CD14-positive monocyte (primary cell): ENCODE data around the gene CEND1. TPM values are rescaled to one million over a fixed set of nuclear protein-coding genes. Genes with fewer than 3 reads are reported as not detected.
A peak's percentile ranks its signal among the peaks of the same experiment; 100 is the strongest.

Experiments
- DNase-seq, 3 donors: peaks; one replicate each; pipeline ENCODE4 v3.0.0-alpha.2; 2011 to 2022
- H2AFZ ChIP-seq: 2 replicates; pipeline ENCODE4 v1.6.0; 2012; ENCODE audit warnings: mild to moderate bottlenecking, low read depth, low read length, inconsistent platforms; ENCODE audit not compliant: insufficient read depth, poor library complexity, severe bottlenecking
- H3K27ac ChIP-seq, 2 donors: 1 replicate in 1 of 2; 2 replicates in 1 of 2; pipeline ENCODE4 v1.5.1; 2012 to 2013; ENCODE audit warnings: low read length in 2 of 2, control low read depth in 1 of 2, inconsistent platforms in 1 of 2, low read depth in 1 of 2, mild to moderate bottlenecking in 1 of 2
- H3K27me3 ChIP-seq, 2 donors: one replicate each; pipeline versions ENCODE4 v1.6.0 to v1.6.1; 2011 to 2013; ENCODE audit warnings: low read length in 2 of 2; ENCODE audit not compliant: control insufficient read depth in 2 of 2, insufficient read depth in 2 of 2
- H3K36me3 ChIP-seq, 2 donors: replicated peaks in 1 of 2; 1 replicate in 1 of 2; 2 replicates in 1 of 2; pipeline versions ENCODE4 v1.5.1 to v1.6.1; 2012 to 2013; ENCODE audit warnings: low read length in 2 of 2, control low read depth in 1 of 2, inconsistent platforms in 1 of 2, mild to moderate bottlenecking in 1 of 2; ENCODE audit not compliant: insufficient read depth in 2 of 2, control insufficient read depth in 1 of 2
- H3K4me1 ChIP-seq, 2 donors: 1 replicate in 1 of 2; 2 replicates in 1 of 2; pipeline versions ENCODE4 v1.5.1 to v1.6.1; 2012 to 2013; ENCODE audit warnings: low read length in 2 of 2, control low read depth in 1 of 2, inconsistent platforms in 1 of 2, mild to moderate bottlenecking in 1 of 2, moderate library complexity in 1 of 2; ENCODE audit not compliant: insufficient read depth in 2 of 2, control insufficient read depth in 1 of 2
- H3K4me2 ChIP-seq: replicated peaks from 2 replicates; pipeline ENCODE3; 2012; ENCODE audit warnings: low read length, moderate library complexity, mild to moderate bottlenecking; ENCODE audit not compliant: poor library complexity, severe bottlenecking; ENCODE audit errors: extremely low read depth
- H3K4me3 ChIP-seq, 3 experiments: fragments of 200-600 bp in 1 of 3; sonication (generic) in 1 of 3; replicated peaks in 1 of 3; 1 replicate in 2 of 3; 2 replicates in 1 of 3; pipeline ENCODE4 v1.5.1; 2011 to 2013; ENCODE audit warnings: low read length in 3 of 3, mild to moderate bottlenecking in 3 of 3, control low read depth in 2 of 3, low read depth in 2 of 3, inconsistent platforms in 1 of 3, moderate library complexity in 1 of 3
- H3K79me2 ChIP-seq: 2 replicates; pipeline ENCODE4 v1.6.0; 2012; ENCODE audit warnings: mild to moderate bottlenecking, control low read depth, inconsistent platforms, low read length, moderate library complexity; ENCODE audit not compliant: insufficient read depth
- H3K9ac ChIP-seq: 2 replicates; pipeline ENCODE4 v1.6.0; 2017; ENCODE audit warnings: low read length, mild to moderate bottlenecking; ENCODE audit not compliant: insufficient read depth, poor library complexity, severe bottlenecking
- H3K9me3 ChIP-seq, 2 donors: replicated peaks in 1 of 2; 1 replicate in 1 of 2; 2 replicates in 1 of 2; pipeline versions ENCODE4 v1.5.1 to v1.6.1; 2012 to 2013; ENCODE audit warnings: low read length in 2 of 2, control low read depth in 1 of 2; ENCODE audit not compliant: control insufficient read depth in 1 of 2, insufficient read depth in 1 of 2
- H4K20me1 ChIP-seq: 2 replicates; pipeline ENCODE4 v1.6.0; 2012; ENCODE audit warnings: mild to moderate bottlenecking, low read length, control low read depth, moderate library complexity; ENCODE audit not compliant: insufficient read depth
- H3K27ac Mint-ChIP-seq, 7 donors: one replicate each; pipeline ENCODE4 v1.8.0; 2020; ENCODE audit warnings: mild to moderate bottlenecking in 7 of 7, mixed read lengths in 7 of 7, moderate library complexity in 6 of 7, inconsistent platforms in 2 of 7
- H3K27me3 Mint-ChIP-seq, 3 donors: one replicate each; pipeline ENCODE4 v1.8.0; 2021 to 2022; ENCODE audit warnings: low read depth in 3 of 3, mild to moderate bottlenecking in 3 of 3, mixed read lengths in 3 of 3, moderate library complexity in 3 of 3, inconsistent platforms in 1 of 3
- H3K36me3 Mint-ChIP-seq, 2 donors: one replicate each; pipeline ENCODE4 v1.8.0; 2020; ENCODE audit warnings: mixed read lengths in 2 of 2, inconsistent platforms in 1 of 2, mild to moderate bottlenecking in 1 of 2
- H3K4me1 Mint-ChIP-seq: one replicate; pipeline ENCODE4 v1.8.0; 2020; ENCODE audit warnings: mild to moderate bottlenecking, mixed read lengths
- H3K4me3 Mint-ChIP-seq, 2 donors: one replicate each; pipeline ENCODE4 v1.8.0; 2020; ENCODE audit warnings: mild to moderate bottlenecking in 2 of 2, mixed read lengths in 2 of 2, moderate library complexity in 1 of 2
- H3K9me3 Mint-ChIP-seq, 7 donors: one replicate each; pipeline ENCODE4 v1.8.0; 2020 to 2022; ENCODE audit warnings: mixed read lengths in 7 of 7, mild to moderate bottlenecking in 6 of 7, moderate library complexity in 6 of 7, inconsistent platforms in 2 of 7
- WGBS: methylation state at CpG from one replicate; pipeline ENCODE4 v1.1.5; 2013; ENCODE audit warnings: missing lambda C conversion rate; ENCODE audit not compliant: insufficient coverage; 5-methylcytosine and 5-hydroxymethylcytosine counted together
- intact Hi-C, 2 donors: fragments of 100-400 bp; cut with micrococcal nuclease; formaldehyde crosslinking; loops; one replicate each; pipeline versions ENCODE4 v1.15.0 to v1.15.1; 2023
- polyA plus RNA-seq, 3 donors: library from polyadenylated mRNA; depleted of rRNA in 1 of 3; unstranded in 2 of 3; stranded (reverse) in 1 of 3; fragments of 300-500 nt in 2 of 3; fragments of >200 nt in 1 of 3; fragmentation: Illumina TruSeq in 2 of 3; gene quantifications; 1 replicate in 2 of 3; 2 replicates in 1 of 3; pipeline ENCODE4 v1.2.3, GENCODE V29; 2012 to 2021
- TF ChIP-seq, protein P1 (sequence below): fragments of 200-600 bp; IDR thresholded peaks from one replicate; pipeline ENCODE4 v1.8.0; 2022; ENCODE audit warnings: antibody characterized with exemption, mild to moderate bottlenecking

Gene CEND1
- polyA plus RNA-seq, 3 donors, result not detected

DNA sequence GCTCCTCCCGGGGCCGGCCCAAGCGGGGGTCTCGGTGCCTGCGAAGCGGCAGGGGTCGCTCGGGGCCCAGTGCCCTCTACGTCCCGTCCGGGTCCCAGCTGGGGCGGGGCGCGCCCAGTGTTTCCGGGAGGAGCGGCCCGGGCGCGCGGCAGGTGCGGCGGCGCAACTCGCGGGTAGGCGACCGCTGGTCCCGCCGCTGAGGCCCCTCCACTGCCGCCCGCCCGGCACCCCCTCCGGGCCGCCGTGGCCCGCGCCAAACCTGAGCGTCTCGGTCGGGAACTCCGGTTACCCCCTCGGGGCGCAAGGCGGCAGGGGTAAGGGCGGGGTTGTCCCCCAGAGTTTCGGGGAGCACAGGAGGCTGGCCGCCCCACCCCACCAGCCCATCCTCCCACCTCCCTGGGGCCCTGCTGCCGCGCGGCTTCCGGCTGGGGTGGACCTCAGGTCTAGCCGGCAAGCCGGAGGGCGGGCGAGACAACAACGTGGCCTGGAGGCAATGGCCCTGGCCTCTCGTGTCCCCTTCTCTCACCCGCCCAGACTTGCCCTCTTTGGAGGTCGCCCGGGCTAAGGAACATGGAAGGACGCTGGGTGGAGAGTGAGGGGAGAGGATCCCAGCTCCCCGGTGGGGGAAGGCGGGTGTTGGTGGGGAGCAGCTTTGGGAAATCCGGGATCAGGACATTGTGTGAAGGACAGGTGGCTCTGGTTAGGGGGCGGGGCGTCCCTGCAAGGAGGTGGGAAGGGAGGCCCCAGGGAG, 37.4 kb upstream of the CEND1 start:
- peak overlapping the region; percentile 60 for H3K9ac ChIP-seq
- intact Hi-C loops, result no loop called here

DNA sequence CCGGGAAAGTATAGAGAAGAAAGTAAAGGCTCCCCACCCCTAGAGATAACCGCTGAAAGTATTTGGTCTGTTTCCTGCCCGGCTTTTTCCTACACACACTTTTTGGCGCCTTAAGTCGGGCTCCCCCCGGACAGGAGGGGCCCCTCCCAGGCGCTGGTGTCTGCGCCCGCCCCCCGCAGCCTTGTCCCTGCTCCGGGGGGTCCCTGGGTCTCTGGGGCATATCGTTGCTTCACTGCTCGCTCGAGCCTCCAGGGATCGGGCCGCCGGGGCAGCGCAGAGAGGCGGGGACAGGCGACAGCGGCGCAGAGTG, 36.9 kb upstream of the CEND1 start:
- Mint-ChIP-seq H3K36me3 (peaks cover 33 to 38% of the 10 kb centered on the region in 2 donors), H3K9me3 (peaks cover 0 to 14% (median 1%) of the 10 kb centered on the region in 7 donors), H3K27ac (peak overlapping the region in 1 of 7 donors; percentile 30), H3K27me3 (peaks cover 46 to 51% (median 51%) of the 10 kb centered on the region in 3 donors), H3K4me1 (peaks cover 64% of the 10 kb centered on the region), H3K4me3 (peak overlapping the region; percentile 69 to 73)
- H4K20me1 ChIP-seq, result peaks cover 58% of the 10 kb centered on the region
- no peaks in the 10 kb centered on the region for H3K9me3 ChIP-seq
- peak overlapping the region; percentile 84 for H3K4me2 ChIP-seq
- DNase-seq, result no peak
- peaks cover 26% of the 10 kb centered on the region for H3K79me2 ChIP-seq
- peaks cover 21 to 32% of the 10 kb centered on the region in 2 donors for H3K36me3 ChIP-seq
- H3K27me3 ChIP-seq, result peaks cover 10 to 48% of the 10 kb centered on the region in 2 donors
- peak overlapping the region; percentile 63 for H2AFZ ChIP-seq
- H3K4me1 ChIP-seq, result peaks cover 74 to 84% of the 10 kb centered on the region in 2 donors
- TF ChIP-seq, protein P1, sequence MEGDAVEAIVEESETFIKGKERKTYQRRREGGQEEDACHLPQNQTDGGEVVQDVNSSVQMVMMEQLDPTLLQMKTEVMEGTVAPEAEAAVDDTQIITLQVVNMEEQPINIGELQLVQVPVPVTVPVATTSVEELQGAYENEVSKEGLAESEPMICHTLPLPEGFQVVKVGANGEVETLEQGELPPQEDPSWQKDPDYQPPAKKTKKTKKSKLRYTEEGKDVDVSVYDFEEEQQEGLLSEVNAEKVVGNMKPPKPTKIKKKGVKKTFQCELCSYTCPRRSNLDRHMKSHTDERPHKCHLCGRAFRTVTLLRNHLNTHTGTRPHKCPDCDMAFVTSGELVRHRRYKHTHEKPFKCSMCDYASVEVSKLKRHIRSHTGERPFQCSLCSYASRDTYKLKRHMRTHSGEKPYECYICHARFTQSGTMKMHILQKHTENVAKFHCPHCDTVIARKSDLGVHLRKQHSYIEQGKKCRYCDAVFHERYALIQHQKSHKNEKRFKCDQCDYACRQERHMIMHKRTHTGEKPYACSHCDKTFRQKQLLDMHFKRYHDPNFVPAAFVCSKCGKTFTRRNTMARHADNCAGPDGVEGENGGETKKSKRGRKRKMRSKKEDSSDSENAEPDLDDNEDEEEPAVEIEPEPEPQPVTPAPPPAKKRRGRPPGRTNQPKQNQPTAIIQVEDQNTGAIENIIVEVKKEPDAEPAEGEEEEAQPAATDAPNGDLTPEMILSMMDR, result no peak
- intact Hi-C loops, result no loop called here
- peak overlapping the region; percentile 21 to 73 (median 27) for H3K4me3 ChIP-seq
- 0% methylated on average over 19 of the region's 22 CpGs for WGBS
- peak overlapping the region; percentile 60 for H3K9ac ChIP-seq
- no peak overlapping the region for H3K27ac ChIP-seq

More for the DNA sequence above, 37.4 kb upstream of the CEND1 start:
- Mint-ChIP-seq H3K4me3 (peak overlapping the region; percentile 81 to 89), H3K4me1 (peaks cover 64% of the 10 kb centered on the region), H3K27me3 (peaks cover 47 to 56% (median 53%) of the 10 kb centered on the region in 3 donors), H3K27ac (peak overlapping the region in 4 of 7 donors; percentile 30 to 81 (median 47)), H3K36me3 (peaks cover 32 to 35% of the 10 kb centered on the region in 2 donors), H3K9me3 (peaks cover 0 to 17% (median 1%) of the 10 kb centered on the region in 7 donors)
- Histone ChIP-seq H3K79me2 (peaks cover 21% of the 10 kb centered on the region), H3K4me1 (peaks cover 74 to 84% of the 10 kb centered on the region in 2 donors), H3K27ac (no peak overlapping the region), H4K20me1 (peaks cover 57% of the 10 kb centered on the region), H3K4me3 (peak overlapping the region; percentile 21 to 73 (median 39)), H3K27me3 (peaks cover 10 to 53% of the 10 kb centered on the region in 2 donors), H3K9me3 (no peaks in the 10 kb centered on the region), H3K4me2 (peak overlapping the region; percentile 84), H2AFZ (peak overlapping the region; percentile 63), H3K36me3 (peaks cover 21 to 32% of the 10 kb centered on the region in 2 donors)
- 3% methylated on average over 55 of the region's 66 CpGs for WGBS
- TF ChIP-seq, protein P1, result no peak
- no peak for DNase-seq
